ENCODE measurements around the gene GTF3A.

Gene GTF3A
- total RNA-seq = 147 to 220 (median 169) reads per million in 3 donors

GRCh38 chr13:27424246-27425157 lies at the start of gene GTF3A:
GTF3A (plus strand) TSS chr13:27424619.
- H3K4me1 ChIP-seq (ENCODE audit: control insufficient read depth, insufficient read depth, low read length, poor library complexity, severe bottlenecking) = peaks cover 50% of the 10 kb centered on the region
- H3K4me3 ChIP-seq (ENCODE audit: insufficient read depth, low read depth, low read length, poor library complexity, severe bottlenecking) = peak within 1 kb of the TSS; percentile 57
- no peaks in the 10 kb centered on the region for H3K27me3 ChIP-seq (replicated peaks; ENCODE audit: control insufficient read depth, insufficient read depth, low read length, poor library complexity, severe bottlenecking)
- no peaks in the 10 kb centered on the region for H3K9me3 ChIP-seq (ENCODE audit: control insufficient read depth, low read length)
- peak within 1 kb of the TSS; percentile 86 for H3K27ac ChIP-seq (ENCODE audit: insufficient read depth, low read length, poor library complexity, severe bottlenecking)
- peaks cover 18% of the 10 kb centered on the region for H3K36me3 ChIP-seq (ENCODE audit: control insufficient read depth, insufficient read depth, low read length)
- peak; percentile 82 to 83 (median 83) for DNase-seq

DNA sequence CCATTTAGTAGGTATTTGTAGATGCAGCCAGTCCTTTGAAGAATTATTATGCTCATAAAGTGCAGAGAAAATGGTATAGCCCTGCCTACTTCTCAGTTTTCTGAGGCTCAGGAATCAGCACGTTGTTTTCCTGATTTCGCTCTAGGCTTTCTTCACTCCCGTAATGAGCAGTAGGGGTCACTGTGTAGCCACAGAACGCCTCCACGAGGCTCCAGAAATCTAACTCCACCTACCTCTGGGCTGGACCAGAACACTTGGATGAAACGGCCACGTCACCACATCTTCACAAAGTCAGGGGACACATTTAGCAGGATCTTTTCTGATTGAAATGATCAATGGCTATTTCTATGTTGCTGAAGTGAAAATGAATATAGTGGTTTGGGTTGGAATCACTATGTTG lies 49.8 kb upstream of the GTF3A start:
- Histone ChIP-seq H3K36me3 (ENCODE audit: control insufficient read depth, insufficient read depth, low read length) (no peaks in the 10 kb centered on the region), H3K27me3 (replicated peaks; ENCODE audit: control insufficient read depth, insufficient read depth, low read length, poor library complexity, severe bottlenecking) (no peaks in the 10 kb centered on the region), H3K4me3 (ENCODE audit: insufficient read depth, low read depth, low read length, poor library complexity, severe bottlenecking) (no peak overlapping the region), H3K27ac (ENCODE audit: insufficient read depth, low read length, poor library complexity, severe bottlenecking) (no peak overlapping the region), H3K4me1 (ENCODE audit: control insufficient read depth, insufficient read depth, low read length, poor library complexity, severe bottlenecking) (no peaks in the 10 kb centered on the region), H3K9me3 (ENCODE audit: control insufficient read depth, low read length) (no peaks in the 10 kb centered on the region)
- DNase-seq = peak; percentile 6 to 27 (median 13)

GRCh38 chr13:27375686-27376326 lies 48.6 kb upstream of the GTF3A start:
- Histone ChIP-seq H3K36me3 (ENCODE audit: control insufficient read depth, insufficient read depth, low read length) (no peaks in the 10 kb centered on the region), H3K27me3 (replicated peaks; ENCODE audit: control insufficient read depth, insufficient read depth, low read length, poor library complexity, severe bottlenecking) (no peaks in the 10 kb centered on the region), H3K4me1 (ENCODE audit: control insufficient read depth, insufficient read depth, low read length, poor library complexity, severe bottlenecking) (no peaks in the 10 kb centered on the region), H3K27ac (ENCODE audit: insufficient read depth, low read length, poor library complexity, severe bottlenecking) (no peak overlapping the region), H3K4me3 (ENCODE audit: insufficient read depth, low read depth, low read length, poor library complexity, severe bottlenecking) (no peak overlapping the region), H3K9me3 (ENCODE audit: control insufficient read depth, low read length) (no peaks in the 10 kb centered on the region)
- peak; percentile 12 to 29 (median 13) for DNase-seq

DNA sequence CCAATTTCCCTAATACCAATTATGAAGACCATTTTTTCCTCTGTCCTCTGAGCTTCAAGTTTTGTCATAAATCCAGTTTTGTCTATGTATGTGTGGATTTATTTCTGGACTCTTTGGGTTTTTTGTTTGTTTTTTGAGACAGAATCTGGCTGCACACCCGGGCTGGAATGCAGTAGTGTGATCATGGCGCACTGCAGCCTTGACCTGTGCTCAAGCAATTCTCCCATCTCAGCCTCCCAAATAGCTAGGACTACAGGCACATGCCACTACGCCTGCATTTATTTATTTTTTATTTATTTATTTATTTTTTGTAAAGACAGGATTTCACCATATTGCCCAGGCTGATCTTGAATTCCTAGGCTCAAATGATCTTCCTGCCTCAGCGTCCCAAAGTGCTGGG lies 45.3 kb upstream of the GTF3A start:
- Histone ChIP-seq H3K4me3 (ENCODE audit: insufficient read depth, low read depth, low read length, poor library complexity, severe bottlenecking) (no peak overlapping the region), H3K9me3 (ENCODE audit: control insufficient read depth, low read length) (no peaks in the 10 kb centered on the region), H3K27me3 (replicated peaks; ENCODE audit: control insufficient read depth, insufficient read depth, low read length, poor library complexity, severe bottlenecking) (no peaks in the 10 kb centered on the region), H3K27ac (ENCODE audit: insufficient read depth, low read length, poor library complexity, severe bottlenecking) (no peak overlapping the region), H3K36me3 (ENCODE audit: control insufficient read depth, insufficient read depth, low read length) (no peaks in the 10 kb centered on the region), H3K4me1 (ENCODE audit: control insufficient read depth, insufficient read depth, low read length, poor library complexity, severe bottlenecking) (no peaks in the 10 kb centered on the region)
- no peak for DNase-seq

DNA sequence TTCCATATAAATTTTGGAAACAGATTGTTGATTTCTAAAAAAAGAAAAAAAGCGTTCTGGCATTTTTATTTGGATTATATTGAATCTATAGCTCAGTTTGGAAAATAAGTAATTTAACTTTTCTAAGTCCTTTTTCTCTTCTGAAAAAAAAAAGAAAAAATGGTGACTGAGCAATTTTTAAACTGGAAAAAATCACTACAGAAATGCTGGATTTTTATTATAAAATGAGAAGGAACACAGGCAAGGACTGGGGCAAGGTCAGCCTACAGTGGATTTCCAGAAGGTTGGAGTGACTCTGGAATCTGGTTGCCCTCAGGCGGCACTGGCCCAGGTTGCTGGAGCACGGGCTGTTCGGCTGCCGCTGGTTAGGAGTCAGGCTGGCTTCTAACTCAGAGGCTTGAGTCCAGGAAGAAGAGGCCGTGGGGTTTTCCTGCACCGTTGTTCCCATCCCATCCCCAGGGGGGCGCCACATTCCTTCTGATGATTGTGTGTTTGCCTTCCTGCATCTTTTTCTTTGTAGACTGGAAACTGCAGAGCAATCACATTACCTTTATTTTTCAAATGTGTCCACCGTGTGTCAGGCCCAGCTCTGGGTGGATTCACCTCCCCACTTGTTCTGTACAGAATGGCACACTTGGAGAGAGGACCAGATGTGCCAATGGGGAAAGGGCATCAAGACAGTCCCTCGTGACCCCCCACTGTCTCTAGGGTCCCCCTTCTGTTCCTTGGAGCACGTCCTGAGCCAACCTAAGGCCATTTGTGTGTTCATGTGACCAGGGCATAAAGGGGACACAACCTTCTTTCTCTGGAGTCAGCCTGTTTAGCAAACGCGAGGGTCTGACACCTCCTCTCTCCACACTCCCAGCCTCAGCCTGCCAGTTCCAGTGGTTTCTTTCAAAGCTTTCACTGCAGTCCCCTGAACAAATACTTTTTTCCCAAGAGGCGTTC lies 44.5 kb upstream of the GTF3A start:
- no peak overlapping the region for H3K4me3 ChIP-seq (ENCODE audit: insufficient read depth, low read depth, low read length, poor library complexity, severe bottlenecking)
- H3K9me3 ChIP-seq (ENCODE audit: control insufficient read depth, low read length) = no peaks in the 10 kb centered on the region
- H3K36me3 ChIP-seq (ENCODE audit: control insufficient read depth, insufficient read depth, low read length) = no peaks in the 10 kb centered on the region
- H3K27ac ChIP-seq (ENCODE audit: insufficient read depth, low read length, poor library complexity, severe bottlenecking) = no peak overlapping the region
- no peaks in the 10 kb centered on the region for H3K4me1 ChIP-seq (ENCODE audit: control insufficient read depth, insufficient read depth, low read length, poor library complexity, severe bottlenecking)
- DNase-seq = peak in 2 of 3 donors; percentile 16 to 22
- H3K27me3 ChIP-seq (replicated peaks; ENCODE audit: control insufficient read depth, insufficient read depth, low read length, poor library complexity, severe bottlenecking) = no peaks in the 10 kb centered on the region

GRCh38 chr13:27381601-27382000 lies 42.8 kb upstream of the GTF3A start:
- DNase-seq = no peak
- Histone ChIP-seq H3K9me3 (ENCODE audit: control insufficient read depth, low read length) (no peaks in the 10 kb centered on the region), H3K27me3 (replicated peaks; ENCODE audit: control insufficient read depth, insufficient read depth, low read length, poor library complexity, severe bottlenecking) (no peaks in the 10 kb centered on the region), H3K4me1 (ENCODE audit: control insufficient read depth, insufficient read depth, low read length, poor library complexity, severe bottlenecking) (no peaks in the 10 kb centered on the region), H3K36me3 (ENCODE audit: control insufficient read depth, insufficient read depth, low read length) (no peaks in the 10 kb centered on the region), H3K27ac (ENCODE audit: insufficient read depth, low read length, poor library complexity, severe bottlenecking) (no peak overlapping the region), H3K4me3 (ENCODE audit: insufficient read depth, low read depth, low read length, poor library complexity, severe bottlenecking) (no peak overlapping the region)

- no peaks in the 10 kb centered on the region for H3K36me3 ChIP-seq (ENCODE audit: control insufficient read depth, insufficient read depth, low read length)
- no peak overlapping the region for H3K4me3 ChIP-seq (ENCODE audit: insufficient read depth, low read depth, low read length, poor library complexity, severe bottlenecking)
- DNase-seq = no peak
- no peaks in the 10 kb centered on the region for H3K4me1 ChIP-seq (ENCODE audit: control insufficient read depth, insufficient read depth, low read length, poor library complexity, severe bottlenecking)
- H3K27me3 ChIP-seq (replicated peaks; ENCODE audit: control insufficient read depth, insufficient read depth, low read length, poor library complexity, severe bottlenecking) = no peaks in the 10 kb centered on the region
- H3K9me3 ChIP-seq (ENCODE audit: control insufficient read depth, low read length) = no peaks in the 10 kb centered on the region
- H3K27ac ChIP-seq (ENCODE audit: insufficient read depth, low read length, poor library complexity, severe bottlenecking) = no peak overlapping the region
These were observed 41.1 kb upstream of the GTF3A start for GRCh38 chr13:27383104-27383921.

GRCh38 chr13:27384285-27384684 lies 40.1 kb upstream of the GTF3A start:
- Histone ChIP-seq H3K9me3 (ENCODE audit: control insufficient read depth, low read length) (no peaks in the 10 kb centered on the region), H3K36me3 (ENCODE audit: control insufficient read depth, insufficient read depth, low read length) (no peaks in the 10 kb centered on the region), H3K4me1 (ENCODE audit: control insufficient read depth, insufficient read depth, low read length, poor library complexity, severe bottlenecking) (no peaks in the 10 kb centered on the region), H3K27me3 (replicated peaks; ENCODE audit: control insufficient read depth, insufficient read depth, low read length, poor library complexity, severe bottlenecking) (no peaks in the 10 kb centered on the region), H3K27ac (ENCODE audit: insufficient read depth, low read length, poor library complexity, severe bottlenecking) (no peak overlapping the region), H3K4me3 (ENCODE audit: insufficient read depth, low read depth, low read length, poor library complexity, severe bottlenecking) (no peak overlapping the region)
- DNase-seq = no peak

GRCh38 chr13:27388241-27388640 lies 36.2 kb upstream of the GTF3A start:
- Histone ChIP-seq H3K36me3 (ENCODE audit: control insufficient read depth, insufficient read depth, low read length) (no peaks in the 10 kb centered on the region), H3K4me3 (ENCODE audit: insufficient read depth, low read depth, low read length, poor library complexity, severe bottlenecking) (no peak overlapping the region), H3K4me1 (ENCODE audit: control insufficient read depth, insufficient read depth, low read length, poor library complexity, severe bottlenecking) (no peaks in the 10 kb centered on the region), H3K27me3 (replicated peaks; ENCODE audit: control insufficient read depth, insufficient read depth, low read length, poor library complexity, severe bottlenecking) (no peaks in the 10 kb centered on the region), H3K9me3 (ENCODE audit: control insufficient read depth, low read length) (no peaks in the 10 kb centered on the region), H3K27ac (ENCODE audit: insufficient read depth, low read length, poor library complexity, severe bottlenecking) (no peak overlapping the region)
- DNase-seq = no peak
